LNCAP (cell line): Measurements from ENCODE around the gene NR1H3.

Source experiments
- TF ChIP-seq, protein P1 (sequence below): fragments of 450-650 bp; IDR thresholded peaks from 2 replicates; pipeline ENCODE4 v1.5.1; 2017; ENCODE audit warnings: mild to moderate bottlenecking

The NR1H3 gene

DNA sequence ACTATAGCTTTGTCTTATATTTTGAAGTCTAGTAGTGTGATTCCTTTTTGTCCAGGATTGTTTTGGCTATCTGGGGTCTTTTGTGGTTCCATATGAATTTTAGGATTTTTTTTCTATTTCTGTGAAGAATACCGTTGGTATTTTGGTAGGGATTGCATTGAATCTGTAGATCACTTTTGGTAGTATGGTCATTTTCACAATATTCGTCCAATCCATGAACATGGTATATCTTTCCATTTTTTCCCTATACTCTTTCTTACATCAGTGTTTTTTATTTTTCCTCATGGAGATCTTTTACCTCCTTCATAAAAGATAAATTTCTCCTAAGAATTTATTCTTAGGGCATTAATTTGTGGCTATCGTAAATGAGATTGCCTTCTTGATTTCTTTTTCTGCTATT lies 41.3 kb downstream of the NR1H3 start:
- TF ChIP-seq, protein P1, sequence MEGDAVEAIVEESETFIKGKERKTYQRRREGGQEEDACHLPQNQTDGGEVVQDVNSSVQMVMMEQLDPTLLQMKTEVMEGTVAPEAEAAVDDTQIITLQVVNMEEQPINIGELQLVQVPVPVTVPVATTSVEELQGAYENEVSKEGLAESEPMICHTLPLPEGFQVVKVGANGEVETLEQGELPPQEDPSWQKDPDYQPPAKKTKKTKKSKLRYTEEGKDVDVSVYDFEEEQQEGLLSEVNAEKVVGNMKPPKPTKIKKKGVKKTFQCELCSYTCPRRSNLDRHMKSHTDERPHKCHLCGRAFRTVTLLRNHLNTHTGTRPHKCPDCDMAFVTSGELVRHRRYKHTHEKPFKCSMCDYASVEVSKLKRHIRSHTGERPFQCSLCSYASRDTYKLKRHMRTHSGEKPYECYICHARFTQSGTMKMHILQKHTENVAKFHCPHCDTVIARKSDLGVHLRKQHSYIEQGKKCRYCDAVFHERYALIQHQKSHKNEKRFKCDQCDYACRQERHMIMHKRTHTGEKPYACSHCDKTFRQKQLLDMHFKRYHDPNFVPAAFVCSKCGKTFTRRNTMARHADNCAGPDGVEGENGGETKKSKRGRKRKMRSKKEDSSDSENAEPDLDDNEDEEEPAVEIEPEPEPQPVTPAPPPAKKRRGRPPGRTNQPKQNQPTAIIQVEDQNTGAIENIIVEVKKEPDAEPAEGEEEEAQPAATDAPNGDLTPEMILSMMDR: no peak

DNA sequence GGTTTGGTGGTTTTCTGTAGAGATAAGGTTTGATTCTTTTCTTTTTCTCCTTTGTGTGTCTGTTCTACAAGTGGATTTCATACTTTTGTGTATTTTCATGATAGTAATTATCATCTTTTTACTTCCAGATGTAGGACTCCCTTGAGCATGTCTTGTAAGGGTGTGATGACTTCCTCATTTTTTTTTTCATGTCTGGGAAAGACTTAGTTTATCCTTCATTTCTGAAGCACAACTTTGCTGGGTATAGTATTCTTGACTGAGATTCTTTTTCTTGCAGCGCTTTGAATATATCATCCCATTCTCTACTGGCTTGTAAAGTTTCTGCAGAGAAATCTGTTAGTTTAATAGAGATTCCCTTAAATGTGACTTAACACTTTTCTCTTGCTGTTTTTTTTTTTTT lies 45.1 kb downstream of the NR1H3 start:
- TF ChIP-seq, protein P1: no peak

DNA sequence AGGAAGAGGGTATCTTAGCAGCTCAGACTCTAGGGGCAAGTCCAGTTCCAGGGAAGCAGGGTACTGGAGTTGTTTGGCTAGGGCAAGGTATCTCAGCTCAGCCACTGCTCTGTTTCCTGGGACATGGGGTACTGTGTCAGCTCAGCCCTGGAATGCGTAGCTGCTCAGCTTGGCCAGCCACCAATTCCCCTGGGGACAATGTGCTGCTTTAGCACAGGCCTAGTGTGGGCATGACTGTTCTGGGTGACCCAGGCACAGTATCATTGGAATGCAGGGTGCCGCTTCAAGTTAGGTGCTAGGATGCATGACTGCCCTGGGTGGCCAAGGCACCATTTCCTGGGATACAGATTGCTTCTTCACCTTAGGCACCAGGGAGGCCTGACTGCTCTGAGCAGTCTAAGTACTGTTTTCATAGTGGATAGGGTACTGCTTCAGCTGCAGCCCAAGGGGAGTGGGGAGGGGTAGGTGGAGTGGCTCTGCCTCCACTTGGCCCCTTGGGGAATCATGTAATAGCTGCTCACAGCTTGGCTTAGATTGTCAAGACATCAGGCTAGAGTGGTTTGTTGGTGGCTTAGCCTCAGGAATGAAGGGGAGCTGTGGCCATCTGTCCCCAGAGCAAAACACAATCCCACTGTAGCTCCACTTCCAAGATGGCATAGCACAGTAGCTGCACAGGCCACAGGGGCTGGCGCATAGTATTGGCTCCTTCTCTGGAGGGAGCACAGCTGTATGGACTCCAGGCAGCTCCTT lies 48.1 kb downstream of the NR1H3 start:
- TF ChIP-seq, protein P1: no peak

DNA sequence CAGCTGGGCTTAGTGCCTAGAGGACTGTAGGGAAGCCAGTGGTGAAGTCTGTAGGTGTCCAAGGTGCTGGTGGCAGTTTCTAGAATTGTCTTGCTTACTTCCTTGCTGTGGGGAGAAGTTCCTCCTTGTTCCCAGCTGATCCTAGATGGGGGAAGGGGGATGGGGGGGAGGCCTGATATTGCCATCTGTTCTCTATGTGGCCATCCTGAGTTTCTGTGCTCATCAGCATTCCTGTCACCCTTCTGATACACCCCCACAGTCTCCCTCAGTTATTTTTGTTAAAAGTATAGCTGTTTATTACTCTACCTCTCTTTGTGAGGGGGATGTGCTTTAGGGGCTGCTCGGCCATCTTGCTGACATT lies 48.7 kb downstream of the NR1H3 start:
- TF ChIP-seq, protein P1: no peak

DNA sequence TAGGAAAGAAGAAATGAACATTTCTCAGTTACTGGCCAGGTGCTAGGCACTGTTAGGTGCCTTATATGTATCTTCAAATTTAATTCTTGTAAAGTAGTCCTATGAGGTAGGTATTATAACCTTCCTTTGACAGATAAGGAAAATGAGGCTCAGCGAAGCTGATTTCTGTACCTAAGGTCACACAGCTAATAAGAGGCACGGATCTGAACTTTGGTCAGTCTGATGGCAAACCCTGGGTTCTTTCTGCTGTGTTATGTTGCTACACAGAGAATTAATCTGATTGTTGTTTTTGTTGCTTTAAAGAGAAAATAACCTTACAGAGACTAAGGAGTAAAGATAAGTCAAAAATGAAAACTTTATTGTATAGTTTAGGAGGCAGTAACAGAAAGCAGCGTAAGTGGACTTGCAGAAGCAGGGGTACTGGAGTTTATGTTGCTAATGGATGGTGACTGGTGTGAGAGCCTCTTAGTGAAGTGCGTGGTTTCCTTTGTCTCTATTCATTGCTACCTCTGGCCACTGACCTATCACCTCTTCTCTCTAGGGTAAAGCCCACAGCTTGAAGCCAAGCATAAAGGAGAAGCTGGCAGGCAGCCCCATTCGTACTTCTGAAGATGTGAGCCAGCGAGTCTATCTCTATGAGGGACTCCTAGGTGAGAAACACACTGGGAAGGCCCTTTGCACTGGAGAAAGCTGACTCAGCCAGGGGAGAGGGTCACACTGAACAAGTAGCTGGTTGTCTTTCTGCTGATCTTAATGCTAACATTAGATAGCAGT lies 50.4 kb downstream of the NR1H3 start:
- TF ChIP-seq, protein P1: no peak

DNA sequence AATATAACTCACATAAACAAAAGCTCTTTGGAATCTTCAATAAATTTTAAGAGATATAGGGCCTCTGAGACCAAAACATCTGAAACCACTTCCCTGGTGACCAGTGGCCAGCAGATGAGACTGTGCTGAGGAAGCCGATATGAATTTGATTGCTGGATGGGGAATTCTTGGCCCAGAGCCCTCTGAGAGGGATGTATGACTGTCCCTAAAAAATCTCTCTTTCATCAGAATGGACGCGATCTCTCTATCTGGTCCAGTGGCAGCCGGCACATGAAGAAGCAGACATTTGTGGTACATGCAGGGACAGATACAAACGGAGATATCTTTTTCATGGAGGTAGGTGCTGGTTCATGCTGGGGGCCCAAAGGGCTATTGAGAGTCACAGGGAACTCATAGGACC lies 57.2 kb downstream of the NR1H3 start:
- TF ChIP-seq, protein P1: no peak

DNA sequence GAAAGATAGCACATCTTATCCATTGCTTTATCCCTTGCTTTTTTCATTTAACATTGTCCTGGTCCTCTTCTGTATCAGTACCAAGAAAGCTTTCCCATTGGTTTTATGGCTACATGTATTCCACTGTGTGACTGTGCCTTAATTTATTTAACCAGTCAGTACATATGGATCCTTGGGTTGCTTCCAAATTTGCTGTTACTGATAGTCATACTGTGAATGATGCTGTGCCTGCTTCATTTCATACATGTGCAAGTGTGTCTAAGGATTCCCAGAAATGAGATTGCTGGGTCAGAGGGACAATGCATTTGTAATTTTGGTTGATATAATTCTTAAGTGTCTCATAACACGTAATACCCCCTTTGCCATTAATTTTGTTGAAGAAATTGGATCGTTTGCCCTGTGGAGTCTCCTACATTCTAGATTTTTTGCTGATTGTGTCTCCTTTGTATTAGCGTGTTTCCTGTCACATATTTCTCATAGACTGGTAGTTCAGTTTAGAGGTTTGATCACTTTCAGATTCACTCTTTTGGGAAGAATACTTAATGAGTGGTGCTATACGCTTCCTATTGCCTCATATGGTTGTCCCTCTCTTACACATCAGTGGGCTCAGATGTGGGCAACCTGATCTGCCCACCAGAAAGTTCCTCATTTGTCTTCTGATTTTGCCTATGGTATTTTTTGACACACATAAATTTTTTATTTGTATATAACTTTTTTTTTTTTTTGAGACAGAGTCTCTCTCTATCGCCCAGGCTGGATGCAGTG lies 59.5 kb downstream of the NR1H3 start:
- TF ChIP-seq, protein P1: no peak
